GM19193 (cell line): ENCODE data around the gene SCAMP5.
A peak's percentile ranks its signal among the peaks of the same experiment; 100 is the strongest.

Source experiments
- POLR2A ChIP-seq: IDR thresholded peaks from 4 replicates; pipeline ENCODE4 v1.6.1; 2011; ENCODE audit not compliant: insufficient read depth, insufficient read length; ENCODE audit errors: extremely low read depth

SCAMP5 gene

DNA sequence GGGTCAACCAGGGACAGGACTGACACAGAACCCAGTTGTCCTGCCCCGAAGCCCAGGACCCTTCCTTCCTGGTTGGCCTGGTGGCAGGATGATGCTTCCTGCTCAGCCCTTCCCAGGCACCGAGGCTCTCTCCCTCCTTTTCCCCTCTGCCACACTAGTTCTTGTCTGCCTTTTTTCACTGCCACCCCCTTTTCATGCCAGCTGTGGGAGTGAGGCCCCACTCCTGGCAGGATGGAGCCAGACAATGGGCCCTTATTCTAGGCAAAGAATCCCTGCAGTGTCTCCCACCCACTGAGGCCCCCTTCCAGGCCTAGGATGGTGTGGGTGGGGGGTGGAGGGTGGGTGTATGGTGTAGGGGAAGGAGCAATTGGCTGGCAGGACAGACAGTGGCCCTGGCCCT, 1.1 kb upstream of the SCAMP5 start:
- TF ChIP-seq POLR2A, result no peak

DNA sequence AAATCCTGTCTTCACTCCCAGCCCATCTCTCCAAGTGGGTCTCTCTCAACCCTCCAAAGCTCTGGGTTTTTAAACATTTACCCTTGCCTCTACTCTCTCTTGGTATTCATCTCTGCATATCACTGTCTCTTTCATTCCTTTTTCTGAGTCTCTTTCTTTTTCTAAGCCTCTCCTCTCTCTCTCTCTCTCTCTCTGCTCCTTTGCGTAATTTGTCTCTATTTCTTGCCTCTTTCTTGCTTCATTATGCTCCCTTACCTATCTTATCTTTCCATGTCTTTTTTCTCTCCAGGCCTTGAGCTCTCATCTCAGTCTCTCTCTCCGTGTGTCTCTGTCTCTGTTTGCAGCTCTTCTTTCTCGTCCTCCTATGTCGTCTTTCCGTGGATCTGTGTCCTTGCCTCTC, 678 bp upstream of the SCAMP5 start:
- TF ChIP-seq POLR2A, result no peak

- no peak for TF ChIP-seq POLR2A
Observed at GRCh38 chr15:74995779-74996765, 709 bp downstream of the SCAMP5 start.

- no peak for TF ChIP-seq POLR2A
Observed at GRCh38 chr15:74997141-74997540, 1.8 kb downstream of the SCAMP5 start.

DNA sequence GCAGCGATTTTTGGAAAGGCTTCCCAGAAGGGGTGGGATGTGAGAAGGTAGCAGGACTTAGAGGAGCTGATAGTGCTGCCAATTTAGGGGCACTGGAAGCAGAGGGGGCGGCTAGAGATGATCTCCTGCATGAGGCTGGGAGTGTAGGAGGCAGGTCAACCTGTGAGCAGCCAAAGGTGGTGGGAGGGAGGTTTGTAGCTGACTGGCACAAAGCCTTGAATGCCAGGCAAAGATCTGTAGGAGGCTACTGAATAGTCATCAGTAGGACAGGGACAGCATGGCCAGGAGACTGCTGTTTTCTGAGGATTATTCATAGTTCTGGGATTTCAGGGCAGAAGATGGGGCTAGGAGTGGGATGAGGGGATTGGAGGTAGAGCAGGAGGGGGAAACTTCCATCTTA, 2.2 kb downstream of the SCAMP5 start:
- TF ChIP-seq POLR2A, result no peak

- TF ChIP-seq POLR2A, result no peak
Observed at GRCh38 chr15:75001310-75001709, 5.9 kb downstream of the SCAMP5 start.

DNA sequence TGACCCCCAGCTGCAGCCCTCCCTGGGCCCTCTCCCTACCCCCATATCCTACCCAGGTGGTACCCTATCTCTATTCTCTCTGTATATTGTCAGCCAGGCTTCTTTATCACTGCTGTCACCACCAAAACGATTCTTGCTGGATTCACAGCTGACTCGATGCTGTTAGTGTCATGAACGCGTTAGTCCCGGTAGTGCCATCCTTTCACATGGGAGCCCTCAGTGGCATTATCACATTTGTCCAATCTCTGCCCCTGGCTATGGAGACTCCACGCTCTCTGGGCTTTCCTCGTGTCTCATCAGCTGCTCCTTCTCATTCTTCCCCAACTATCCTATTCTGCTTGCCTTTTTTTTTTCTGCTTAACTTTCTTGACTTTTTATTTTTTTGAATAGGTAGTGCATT, 7.0 kb downstream of the SCAMP5 start:
- no peak for TF ChIP-seq POLR2A

DNA sequence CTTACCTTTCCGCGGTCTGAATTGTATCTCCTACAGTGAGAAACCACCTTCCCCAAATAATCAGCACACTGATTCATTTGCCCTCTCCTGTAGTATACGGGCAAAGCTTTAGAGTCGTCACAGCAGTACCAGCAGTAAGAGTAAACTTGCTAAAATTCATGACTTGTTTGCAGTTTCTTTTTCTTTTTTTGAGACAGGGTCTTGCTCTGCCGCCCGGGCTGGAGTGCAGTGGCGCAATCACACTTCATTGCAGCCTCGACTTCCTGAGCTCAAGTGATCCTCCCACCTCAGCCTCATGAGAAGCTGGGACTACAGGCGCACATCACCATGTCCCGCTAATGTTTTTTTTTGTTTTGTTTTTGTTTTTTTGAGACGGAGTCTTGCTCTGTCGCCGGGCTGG, 11.9 kb downstream of the SCAMP5 start:
- no peak for TF ChIP-seq POLR2A

- no peak for TF ChIP-seq POLR2A
Observed at GRCh38 chr15:75008221-75008625, 12.9 kb downstream of the SCAMP5 start.

DNA sequence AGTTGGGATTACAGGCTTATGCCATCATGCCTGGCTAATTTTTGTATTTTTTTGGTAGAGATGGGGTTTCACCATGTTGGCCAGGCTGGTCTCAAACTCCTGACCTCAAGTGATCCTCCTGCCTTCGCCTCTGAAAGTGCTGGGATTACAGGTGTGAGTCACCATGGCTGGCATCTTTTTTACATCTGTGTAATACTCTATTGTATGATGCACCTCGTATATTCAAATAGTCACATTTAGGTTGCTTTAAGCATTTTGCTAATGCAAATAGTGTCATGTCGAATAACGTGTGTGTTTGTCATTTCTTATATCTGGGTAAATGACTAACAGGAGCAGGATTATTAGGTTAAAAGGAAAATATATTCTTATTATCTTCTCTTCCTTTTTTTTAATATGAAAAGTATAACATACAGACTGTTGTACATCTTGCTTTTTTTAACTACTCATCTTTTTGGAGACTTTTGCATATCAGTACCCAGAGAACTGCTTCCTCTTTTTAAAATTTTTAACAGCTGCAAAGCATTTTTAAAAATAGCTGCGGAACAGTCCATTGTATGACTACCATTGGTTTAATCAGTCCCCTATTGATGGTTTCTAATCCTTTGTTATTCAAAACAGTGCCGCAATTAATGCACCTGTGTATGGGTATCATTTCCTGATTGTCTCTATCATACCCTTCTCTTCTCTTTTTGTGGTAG, 13.4 kb downstream of the SCAMP5 start:
- no peak for TF ChIP-seq POLR2A

- no peak for TF ChIP-seq POLR2A
Observed at GRCh38 chr15:75016431-75016830, 21.1 kb downstream of the SCAMP5 start.

DNA sequence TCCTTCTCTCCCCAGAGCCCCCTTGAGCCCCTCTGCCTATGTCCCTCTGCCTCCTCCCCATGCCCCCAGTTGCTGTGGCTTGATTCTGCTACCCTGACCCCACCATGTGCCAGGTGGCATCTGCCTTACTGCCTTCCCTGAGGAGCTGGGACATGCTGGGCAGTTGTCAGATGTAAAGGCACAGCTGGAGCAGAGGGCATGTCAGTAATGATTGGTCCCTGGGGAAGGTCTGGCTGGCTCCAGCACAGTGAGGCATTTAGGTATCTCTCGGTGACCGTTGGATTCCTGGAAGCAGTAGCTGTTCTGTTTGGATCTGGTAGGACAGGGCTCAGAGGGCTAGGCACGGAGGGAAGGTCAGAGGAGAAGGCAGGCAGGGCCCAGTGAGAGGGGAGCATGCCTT, 24.6 kb downstream of the SCAMP5 start:
- no peak for TF ChIP-seq POLR2A

GRCh38 chr15:75021341-75021740, 26.0 kb downstream of the SCAMP5 start:
- TF ChIP-seq POLR2A, result no peak

GRCh38 chr15:75022783-75023180, 27.4 kb downstream of the SCAMP5 start:
- no peak for TF ChIP-seq POLR2A

- TF ChIP-seq POLR2A, result peak; percentile 96
Observed at GRCh38 chr15:75023181-75023871, 28.0 kb downstream of the SCAMP5 start, which contains the start of gene PPCDC. Gene PPCDC (plus strand): TSS chr15:75023590. CDS start chr15:75028319, 4,729 bp downstream.
